HepG2 (cell line): ENCODE data around the gene SGMS1. TPM values are rescaled to one million over a fixed set of nuclear protein-coding genes. Genes with fewer than 3 reads are reported as not detected.

Source experiments
- ATAC-seq: fragments of 200-7000 bp; cut with Tn5 transposase; 3 replicates; pipeline ENCODE4 v1.9.1; 2020; ENCODE audit warnings: mild to moderate bottlenecking, moderate library complexity
- BruUV-seq: library from RNA; stranded (reverse); fragments of 400-500 nt; replicated peaks from 2 replicates; lab custom pipeline; 2021; lab: Mats Ljungman, UMichigan
- CTCF ChIA-PET: fragments of 300-600 bp; formaldehyde crosslinking; extraction: SDS; loops from one replicate; lab custom pipeline; 2021; ENCODE audit warnings: low total read pairs, inconsistent platforms, low intra/inter-chr PET ratio; lab: Yijun Ruan, JAX
- POLR2A ChIA-PET: fragments of 350-600 bp; sonication (Branson Sonifier 250); formaldehyde crosslinking; loops from one replicate; lab custom pipeline; 2020; ENCODE audit warnings: antibody characterized with exemption, inconsistent platforms; lab: Yijun Ruan, JAX
- DNase-seq: peaks from one replicate; pipeline ENCODE4 v3.0.0-alpha.2; 2015; ENCODE audit warnings: low spot score
- FAIRE-seq: peaks from 3 replicates; lab custom pipeline; 2011; peaks lifted over from hg19 to GRCh38; lab: Jason Lieb, UNC
- H2AFZ ChIP-seq: one replicate; pipeline ENCODE4 v1.6.1; 2011; ENCODE audit warnings: low read length, inconsistent platforms
- H3K27ac ChIP-seq: fragments of 300-600 bp; 3 replicates; pipeline ENCODE4 v1.8.0; 2011; ENCODE audit warnings: mixed run types, mild to moderate bottlenecking, mixed read lengths, low read length, inconsistent platforms; ENCODE audit not compliant: insufficient read depth; ENCODE audit errors: extremely low read length
- H3K27me3 ChIP-seq, 2 experiments: fragments of 200-600 bp in 1 of 2; 2 replicates in 1 of 2; 3 replicates in 1 of 2; pipeline versions ENCODE4 v1.6.0 to v1.8.0; 2011; ENCODE audit warnings: low read length in 2 of 2, mild to moderate bottlenecking in 2 of 2, moderate library complexity in 2 of 2, inconsistent platforms in 1 of 2; ENCODE audit not compliant: insufficient read depth in 2 of 2, control insufficient read depth in 1 of 2
- H3K36me3 ChIP-seq, 2 experiments: fragments of 200-600 bp in 1 of 2; replicated peaks in 1 of 2; 2 replicates in 1 of 2; 3 replicates in 1 of 2; pipeline versions ENCODE4 v1.5.1 to v1.8.0; 2011; ENCODE audit warnings: low read length in 2 of 2, inconsistent platforms in 1 of 2; ENCODE audit not compliant: insufficient read depth in 2 of 2, control insufficient read depth in 1 of 2
- H3K4me1 ChIP-seq: 2 replicates; pipeline ENCODE4 v1.5.1; 2012; ENCODE audit warnings: low read length, inconsistent platforms; ENCODE audit not compliant: insufficient read depth
- H3K4me2 ChIP-seq: 2 replicates; pipeline ENCODE4 v1.6.0; 2011; ENCODE audit warnings: low read depth, low read length, inconsistent platforms
- H3K4me3 ChIP-seq, 3 experiments: fragments of 200-600 bp in 1 of 3; sonication (generic), shearing (Covaris generic) in 1 of 3; replicated peaks in 1 of 3; 2 replicates each; pipeline ENCODE4 v1.5.1; 2011 to 2016; ENCODE audit warnings: low read length in 3 of 3, inconsistent platforms in 2 of 3, low read depth in 2 of 3, mild to moderate bottlenecking in 2 of 3, control low read depth in 1 of 3, mixed read lengths in 1 of 3; ENCODE audit not compliant: insufficient read depth in 1 of 3
- H3K79me2 ChIP-seq: one replicate; pipeline ENCODE4 v1.6.1; 2011; ENCODE audit warnings: low read length, inconsistent platforms; ENCODE audit not compliant: insufficient read depth
- H3K9ac ChIP-seq: 2 replicates; pipeline ENCODE4 v1.6.0; 2011; ENCODE audit warnings: mild to moderate bottlenecking, low read depth, low read length, inconsistent platforms; ENCODE audit not compliant: insufficient read depth
- H3K9me3 ChIP-seq: 2 replicates; pipeline ENCODE4 v1.5.1; 2012; ENCODE audit warnings: mild to moderate bottlenecking, low read length
- H4K20me1 ChIP-seq: 2 replicates; pipeline ENCODE4 v1.6.0; 2011; ENCODE audit warnings: inconsistent platforms, mild to moderate bottlenecking, low read length, moderate library complexity; ENCODE audit not compliant: insufficient read depth
- ARID3A ChIP-seq: IDR thresholded peaks from 2 replicates; pipeline ENCODE4 v1.6.1; 2012; ENCODE audit warnings: low read depth, low read length, improper control_type of control experiment
- DMTF1 ChIP-seq: sonication (generic); formaldehyde crosslinking; IDR thresholded peaks from 2 replicates; pipeline ENCODE4 v1.4.0; 2020; ENCODE audit warnings: mild to moderate bottlenecking, missing genetic modification reagents
- HMGXB4 ChIP-seq, 2 experiments: sonication (generic) in 1 of 2; formaldehyde crosslinking in 1 of 2; IDR thresholded peaks; 2 replicates each; pipeline versions ENCODE4 v1.4.0 to v1.6.1; 2018 to 2020; ENCODE audit warnings: missing genetic modification reagents in 2 of 2, borderline replicate concordance in 1 of 2, low read depth in 1 of 2, mild to moderate bottlenecking in 1 of 2, missing biosample characterization in 1 of 2
- HNF1A ChIP-seq, 2 experiments: sonication (generic) in 1 of 2; formaldehyde crosslinking in 1 of 2; IDR thresholded peaks; 2 replicates each; pipeline versions ENCODE4 v1.4.0 to v1.6.1; 2016 to 2020; ENCODE audit warnings: borderline replicate concordance in 1 of 2, low read depth in 1 of 2, mild to moderate bottlenecking in 1 of 2, missing genetic modification reagents in 1 of 2
- HNF4A ChIP-seq: sonication (generic); formaldehyde crosslinking; IDR thresholded peaks from 2 replicates; pipeline ENCODE4 v1.4.0; 2020; ENCODE audit warnings: missing genetic modification reagents
- KLF11 ChIP-seq: IDR thresholded peaks from 2 replicates; pipeline ENCODE4 v1.6.1; 2016; ENCODE audit warnings: missing compliant biosample characterization
- KLF13 ChIP-seq: sonication (generic); formaldehyde crosslinking; IDR thresholded peaks from 2 replicates; pipeline ENCODE4 v1.4.0; 2020; ENCODE audit warnings: mild to moderate bottlenecking, missing genetic modification reagents
- MTA3 ChIP-seq: sonication (generic); formaldehyde crosslinking; IDR thresholded peaks from 2 replicates; pipeline ENCODE4 v1.4.0; 2020; ENCODE audit warnings: missing genetic modification reagents
- NCOA5 ChIP-seq: sonication (generic); formaldehyde crosslinking; IDR thresholded peaks from 2 replicates; pipeline ENCODE4 v1.4.0; 2020; ENCODE audit warnings: missing genetic modification reagents
- SNAPC5 ChIP-seq: sonication (generic); formaldehyde crosslinking; IDR thresholded peaks from 2 replicates; pipeline ENCODE4 v1.8.1; 2023; ENCODE audit warnings: mild to moderate bottlenecking, missing genetic modification reagents, borderline replicate concordance
- WGBS: methylation state at CpG from one replicate; pipeline ENCODE4 v1.1.6; 2017; ENCODE audit warnings: low lambda C conversion rate; 5-methylcytosine and 5-hydroxymethylcytosine counted together
- in situ Hi-C: cut with HindIII; loops from 2 replicates; pipeline ENCODE4 v1.10.0; 2017; ENCODE audit warnings: low pct_unique_long_range_greater_than_20kb; ENCODE audit not compliant: extremely low pct_ligation_motif_present
- intact Hi-C: fragments of 100-400 bp; cut with micrococcal nuclease; formaldehyde crosslinking; loops from one replicate; pipeline ENCODE4 v1.10.0; 2022; ENCODE audit not compliant: unreplicated experiment
- polyA plus RNA-seq, 8 experiments: library from polyadenylated mRNA; depleted of rRNA in 3 of 8; stranded (reverse) in 7 of 8; unstranded in 1 of 8; fragments of >200 nt; fragmentation: Illumina TruSeq in 4 of 8; extraction: Trizol in 4 of 8; gene quantifications; 2 replicates each; pipeline versions ENCODE4 v1.2.1 to v1.2.3, GENCODE V29; 2011 to 2016; ENCODE audit warnings: low read depth in 4 of 8, missing spikeins in 1 of 8, mixed read lengths in 1 of 8; ENCODE audit not compliant: insufficient read depth in 1 of 8
- total RNA-seq, 5 experiments: library from RNA; depleted of rRNA; stranded (reverse); fragments of >200 nt; fragmentation: Illumina TruSeq; extraction: Trizol; gene quantifications; 2 replicates each; pipeline ENCODE4 v1.2.3, GENCODE V29; 2016; ENCODE audit warnings: low read depth in 1 of 5

The SGMS1 gene
- total and polyA plus RNA-seq, 2 of the 13 experiments (the other 11 are each of a cell fraction or from before 2014, with no cell fraction given) = 6.5 to 15.1 TPM

DNA sequence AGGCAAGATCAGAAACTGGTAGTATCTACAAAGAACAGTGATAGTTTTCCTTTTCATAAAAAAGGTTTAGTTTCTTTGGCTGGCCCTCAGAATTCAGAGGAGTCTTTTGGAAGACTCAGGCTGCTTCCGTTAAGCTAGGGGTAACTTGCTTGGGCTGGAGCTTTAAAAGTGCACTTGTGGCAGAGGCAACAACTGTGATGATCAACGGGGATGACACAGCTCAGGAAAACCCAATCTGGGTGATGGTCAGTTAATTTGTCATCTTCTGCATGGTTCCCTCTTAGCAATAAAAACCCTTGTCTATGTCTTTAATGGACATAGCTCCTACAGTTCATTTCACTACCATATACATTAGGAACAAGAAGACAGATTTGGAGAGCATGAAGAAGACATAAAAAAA, 46.7 kb downstream of the SGMS1 start:
- H3K9ac ChIP-seq = no peak overlapping the region
- ATAC-seq = no peak
- no peaks in the 10 kb centered on the region for H3K27me3 ChIP-seq
- H3K4me2 ChIP-seq = no peak overlapping the region
- no peaks in the 10 kb centered on the region for H4K20me1 ChIP-seq
- H3K9me3 ChIP-seq = no peaks in the 10 kb centered on the region
- no peak overlapping the region for H3K4me3 ChIP-seq
- H3K36me3 ChIP-seq = no peaks in the 10 kb centered on the region
- 78% methylated on average over 1 of the region's 2 CpGs for WGBS
- peaks cover 6% of the 10 kb centered on the region for H3K79me2 ChIP-seq
- DNase-seq = no peak
- no peak for FAIRE-seq
- H3K4me1 ChIP-seq = peaks cover 45% of the 10 kb centered on the region
- ChIA-PET CTCF (no interaction called here), POLR2A (interaction anchor here (0.8 to 2.6 kb wide), 2 partner anchors 29 to 47 kb away, joined by 3 to 12 read pairs; partner anchors contain the start of gene SGMS1)
- no peak overlapping the region for H2AFZ ChIP-seq
- H3K27ac ChIP-seq = no peak overlapping the region
- no TSS peak for BruUV-seq
- intact Hi-C loops (no loop called here), in situ Hi-C loops (no loop called here)
- TF ChIP-seq KLF11 (CRISPR knock-in tag) (no peak), ARID3A (no peak), KLF13 (CRISPR knock-in tag) (no peak), NCOA5 (no peak), SNAPC5 (CRISPR knock-in tag) (no peak), HNF4A (CRISPR knock-in tag) (no peak), DMTF1 (no peak), HNF1A (IDR thresholded peaks at IDR 0.05; ENCODE audit: low read depth) (no peak), HNF1A (CRISPR knock-in tag; IDR thresholded peaks at IDR 0.05; ENCODE audit: borderline replicate concordance) (no peak), MTA3 (CRISPR knock-in tag) (no peak), HMGXB4 (CRISPR knock-in tag; IDR thresholded peaks at IDR 0.05; ENCODE audit: borderline replicate concordance in 1 of 2, low read depth in 1 of 2) (no peak)
